ENCODE data around the gene C4B. TPM values are rescaled to one million over a fixed set of nuclear protein-coding genes. Genes with fewer than 3 reads are reported as not detected.

C4B gene
- total RNA-seq, 4 donors from 2014 or later = 2.2 to 7.4 (median 5.2) TPM

DNA sequence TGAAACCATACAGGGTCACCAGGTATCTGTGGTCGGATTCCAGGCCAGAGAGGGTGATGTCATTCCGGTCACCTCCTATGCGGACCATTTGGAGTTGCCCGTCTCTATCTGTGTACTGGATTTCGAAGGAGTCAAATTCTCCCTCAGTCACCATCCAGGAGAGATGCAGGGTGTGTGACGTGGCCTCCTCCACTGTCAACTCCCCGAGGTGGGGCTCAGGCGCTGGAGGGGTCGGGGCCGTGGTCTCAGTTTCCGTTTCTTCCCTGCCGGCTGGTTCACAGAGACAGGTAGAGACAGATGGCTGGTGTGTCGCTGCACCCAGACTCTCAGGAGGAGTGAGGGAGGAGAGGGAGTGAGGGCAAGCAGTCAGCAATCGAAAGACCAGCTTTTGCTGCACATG, 54.3 kb downstream of the C4B start:
- peaks cover 0 to 33% (median 0%) of the 10 kb centered on the region in 3 donors for H3K36me3 ChIP-seq
- 83 to 100% methylated on average over 2 to 4 of the region's 14 CpGs for WGBS, 2 donors
- TF ChIP-seq POLR2A (IDR thresholded peaks at IDR 0.05) = no peak
- TF ChIP-seq, protein P1, sequence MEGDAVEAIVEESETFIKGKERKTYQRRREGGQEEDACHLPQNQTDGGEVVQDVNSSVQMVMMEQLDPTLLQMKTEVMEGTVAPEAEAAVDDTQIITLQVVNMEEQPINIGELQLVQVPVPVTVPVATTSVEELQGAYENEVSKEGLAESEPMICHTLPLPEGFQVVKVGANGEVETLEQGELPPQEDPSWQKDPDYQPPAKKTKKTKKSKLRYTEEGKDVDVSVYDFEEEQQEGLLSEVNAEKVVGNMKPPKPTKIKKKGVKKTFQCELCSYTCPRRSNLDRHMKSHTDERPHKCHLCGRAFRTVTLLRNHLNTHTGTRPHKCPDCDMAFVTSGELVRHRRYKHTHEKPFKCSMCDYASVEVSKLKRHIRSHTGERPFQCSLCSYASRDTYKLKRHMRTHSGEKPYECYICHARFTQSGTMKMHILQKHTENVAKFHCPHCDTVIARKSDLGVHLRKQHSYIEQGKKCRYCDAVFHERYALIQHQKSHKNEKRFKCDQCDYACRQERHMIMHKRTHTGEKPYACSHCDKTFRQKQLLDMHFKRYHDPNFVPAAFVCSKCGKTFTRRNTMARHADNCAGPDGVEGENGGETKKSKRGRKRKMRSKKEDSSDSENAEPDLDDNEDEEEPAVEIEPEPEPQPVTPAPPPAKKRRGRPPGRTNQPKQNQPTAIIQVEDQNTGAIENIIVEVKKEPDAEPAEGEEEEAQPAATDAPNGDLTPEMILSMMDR (IDR thresholded peaks at IDR 0.05) = no peak

DNA sequence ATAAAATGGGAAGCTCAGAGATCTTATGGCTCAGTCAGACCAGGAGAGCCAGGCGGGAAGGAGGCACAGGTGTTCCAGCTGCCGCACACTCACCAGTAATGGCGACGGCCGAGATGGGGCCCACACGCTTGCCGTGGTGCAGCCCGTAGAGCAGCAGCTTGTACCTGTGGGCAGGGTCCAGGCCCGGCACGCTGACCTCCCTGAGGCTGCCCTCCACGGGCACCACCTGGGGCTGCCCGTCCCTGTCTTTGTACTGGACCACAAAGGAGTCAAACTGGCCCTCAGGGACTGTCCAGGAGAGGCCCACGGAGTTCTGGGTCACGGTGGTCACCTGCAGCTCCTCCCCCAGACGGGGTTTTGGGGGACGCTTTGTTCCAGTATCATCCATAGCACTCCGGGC, 54.9 kb downstream of the C4B start:
- 65 to 94% methylated on average over 6 to 10 of the region's 17 CpGs for WGBS, 2 donors
- Histone ChIP-seq H3K9me3 (no peaks in the 10 kb centered on the region), H3K36me3 (peaks cover 0 to 34% (median 0%) of the 10 kb centered on the region in 3 donors), H3K27me3 (no peaks in the 10 kb centered on the region), H3K4me3 (no peak overlapping the region), H3K27ac (no peak overlapping the region), H3K4me1 (no peaks in the 10 kb centered on the region)
- no peak for TF ChIP-seq POLR2A (IDR thresholded peaks at IDR 0.05)
- TF ChIP-seq, protein P1 (IDR thresholded peaks at IDR 0.05) = no peak
- intact Hi-C loops (cut with DNase I) = no loop called here
- no peak for DNase-seq

More for the DNA sequence above, 54.3 kb downstream of the C4B start:
- intact Hi-C loops (cut with DNase I) = no loop called here
- H3K9me3 ChIP-seq = no peaks in the 10 kb centered on the region
- H3K4me1 ChIP-seq = no peaks in the 10 kb centered on the region
- no peak overlapping the region for H3K4me3 ChIP-seq
- DNase-seq = no peak
- no peaks in the 10 kb centered on the region for H3K27me3 ChIP-seq
- H3K27ac ChIP-seq = no peak overlapping the region

DNA sequence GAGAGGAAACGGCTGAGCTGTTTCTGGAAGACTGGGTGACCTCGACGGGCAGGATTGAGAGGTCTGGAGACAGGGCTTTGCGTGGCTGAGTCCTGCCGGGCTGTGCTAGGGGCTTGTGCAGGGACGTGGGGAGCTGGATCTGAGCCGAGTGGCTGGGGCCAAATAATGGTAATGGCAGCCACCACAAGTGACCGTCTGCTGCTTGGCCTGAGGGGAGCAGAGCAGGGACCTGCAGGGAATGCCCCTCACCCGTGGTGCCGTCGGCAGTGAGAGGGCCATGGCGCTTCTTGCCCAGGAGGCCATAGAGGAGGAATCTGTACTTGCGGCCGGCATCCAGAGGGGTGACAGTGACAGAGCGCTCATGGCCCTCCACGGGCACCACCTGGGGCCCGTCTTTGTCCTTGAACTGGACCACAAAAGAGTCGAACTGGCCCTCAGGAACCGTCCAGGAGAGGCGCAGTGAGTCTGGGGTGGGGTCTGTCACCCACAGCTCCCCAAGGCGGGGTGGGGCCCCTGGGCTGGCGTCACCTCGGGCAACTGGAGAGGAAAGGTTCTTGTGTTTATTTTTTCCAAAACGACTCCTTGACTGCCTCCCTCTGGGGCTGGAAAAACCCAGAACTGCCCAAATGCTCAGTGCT, 55.4 kb downstream of the C4B start:
- H3K4me3 ChIP-seq = no peak overlapping the region
- no peaks in the 10 kb centered on the region for H3K4me1 ChIP-seq
- H3K27ac ChIP-seq = peak overlapping the region in 3 of 4 donors; percentile 35 to 62 (median 57)
- H3K9me3 ChIP-seq = no peaks in the 10 kb centered on the region
- DNase-seq = no peak
- H3K36me3 ChIP-seq = peaks cover 0 to 30% (median 0%) of the 10 kb centered on the region in 3 donors
- WGBS, 2 donors = 55 to 77% methylated on average over 7 to 12 of the region's 24 CpGs
- TF ChIP-seq POLR2A (IDR thresholded peaks at IDR 0.05) = no peak
- TF ChIP-seq, protein P1 (IDR thresholded peaks at IDR 0.05) = no peak
- no peaks in the 10 kb centered on the region for H3K27me3 ChIP-seq
- intact Hi-C loops (cut with DNase I) = no loop called here

DNA sequence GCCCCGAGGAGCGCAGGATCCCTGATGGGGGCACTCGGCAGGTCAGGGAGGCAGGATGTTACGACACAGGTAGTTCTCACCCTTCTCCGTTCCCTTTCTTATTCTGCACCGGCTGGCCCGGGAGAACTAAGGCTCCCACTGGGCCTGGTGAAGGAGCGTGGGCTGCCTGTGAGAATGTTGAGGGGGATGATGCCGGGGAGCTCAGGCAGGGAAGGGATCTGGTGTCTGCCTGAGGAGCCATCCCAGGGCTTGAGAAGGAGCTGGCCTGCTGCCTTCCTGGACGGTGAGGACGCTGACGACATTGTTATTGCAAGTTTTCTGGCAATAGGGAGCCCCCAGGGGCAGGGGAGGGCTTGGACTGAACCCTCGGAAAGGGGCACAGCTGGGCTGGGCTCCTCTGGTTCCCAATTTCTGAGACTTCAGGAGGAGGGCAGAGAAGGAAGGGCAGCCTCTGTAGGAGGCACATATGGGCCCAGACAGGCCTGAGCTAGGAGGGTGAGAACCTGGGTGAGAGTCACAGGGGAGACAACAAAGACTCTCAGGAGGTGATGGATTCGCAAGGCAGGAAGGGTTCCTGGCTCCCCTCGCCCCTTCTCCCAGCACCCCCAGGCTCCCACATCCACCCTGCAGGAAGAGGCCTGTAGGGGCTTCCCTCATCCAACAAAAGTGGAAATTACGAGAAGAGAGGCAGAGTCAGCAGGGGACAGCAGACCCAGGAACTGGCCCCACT, 56.4 kb downstream of the C4B start:
- no peaks in the 10 kb centered on the region for H3K9me3 ChIP-seq
- 71 to 75% methylated on average over 8 to 9 of the region's 16 CpGs for WGBS, 2 donors
- peaks cover 0 to 6% (median 0%) of the 10 kb centered on the region in 3 donors for H3K4me1 ChIP-seq
- intact Hi-C loops (cut with DNase I) = no loop called here
- DNase-seq = no peak
- TF ChIP-seq POLR2A (IDR thresholded peaks at IDR 0.05) = no peak
- TF ChIP-seq, protein P1 (IDR thresholded peaks at IDR 0.05) = no peak
- H3K36me3 ChIP-seq = peaks cover 0 to 30% (median 4%) of the 10 kb centered on the region in 3 donors
- peak overlapping the region in 3 of 4 donors; percentile 35 to 62 (median 57) for H3K27ac ChIP-seq
- H3K4me3 ChIP-seq = no peak overlapping the region
- H3K27me3 ChIP-seq = no peaks in the 10 kb centered on the region

DNA sequence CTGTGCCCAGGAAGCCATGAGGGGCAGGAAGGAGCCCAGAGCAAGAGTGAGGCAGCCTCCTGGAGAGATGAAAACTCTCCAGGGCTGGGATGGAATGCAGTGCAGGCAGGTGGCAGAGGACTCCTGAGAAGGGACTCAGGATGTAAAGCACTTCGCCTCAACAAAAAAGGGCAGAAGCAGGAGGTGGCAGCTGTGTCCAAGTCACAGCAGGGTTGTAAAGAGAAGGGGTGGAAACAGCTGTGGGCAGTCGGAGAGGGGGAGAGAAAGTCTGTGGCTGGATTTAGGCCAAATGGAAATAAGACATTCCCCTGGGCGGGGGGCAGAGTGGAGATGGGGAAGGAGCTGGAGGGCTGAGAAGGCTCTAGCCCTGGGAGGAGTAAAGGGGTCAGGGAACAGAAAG, 58.5 kb downstream of the C4B start:
- no peak overlapping the region for H3K4me3 ChIP-seq
- H3K4me1 ChIP-seq = peaks cover 0 to 24% (median 10%) of the 10 kb centered on the region in 3 donors
- no peak for DNase-seq
- TF ChIP-seq, protein P1 (IDR thresholded peaks at IDR 0.05) = no peak
- no peak for TF ChIP-seq POLR2A (IDR thresholded peaks at IDR 0.05)
- no peak overlapping the region for H3K27ac ChIP-seq
- H3K9me3 ChIP-seq = no peaks in the 10 kb centered on the region
- 57 to 67% methylated on average over 3 of the region's 3 CpGs for WGBS, 2 donors
- H3K27me3 ChIP-seq = no peaks in the 10 kb centered on the region
- intact Hi-C loops (cut with DNase I) = no loop called here
- H3K36me3 ChIP-seq = peaks cover 0 to 29% (median 4%) of the 10 kb centered on the region in 3 donors

All from esophagus squamous epithelium (tissue), 5 donors.